HG03280 (cell line): ENCODE results near the gene FKTN.

Source experiments
- ATAC-seq: cut with Tn5 transposase; IDR thresholded peaks from one replicate; pipeline ENCODE4 v1.9.1; 2021; ENCODE audit warnings: mild to moderate bottlenecking, moderate library complexity; ENCODE audit not compliant: unreplicated experiment

Gene FKTN

GRCh38 chr9:105676351-105676923 lies 118.5 kb downstream of the FKTN start:
- no peak for ATAC-seq

- no peak for ATAC-seq
Observed at GRCh38 chr9:105678163-105678562, 120.2 kb downstream of the FKTN start.

- no peak for ATAC-seq
Observed at GRCh38 chr9:105678781-105679180, 120.8 kb downstream of the FKTN start.

- ATAC-seq, result no peak
Observed at GRCh38 chr9:105679257-105680022, 121.5 kb downstream of the FKTN start.

- no peak for ATAC-seq
Observed at GRCh38 chr9:105681313-105681712, 123.4 kb downstream of the FKTN start.

GRCh38 chr9:105681724-105682123 lies 123.8 kb downstream of the FKTN start:
- no peak for ATAC-seq

GRCh38 chr9:105683688-105684275 lies 125.9 kb downstream of the FKTN start:
- ATAC-seq, result no peak

GRCh38 chr9:105686936-105687335 lies 129.0 kb downstream of the FKTN start:
- no peak for ATAC-seq
